Stimulated activated naive CD8-positive, alpha-beta T cell treated with anti-CD3 and anti-CD28 coated beads, Interleukin-15, amount 100 ng/mL, for 72 hours (primary cell): ENCODE data around the gene POFUT2.

Experiments used
- ATAC-seq: fragments of 150-1000 bp; cut with Tn5 transposase; 2 replicates; pipeline ENCODE4 v1.10.0; 2021; ENCODE audit warnings: mild to moderate bottlenecking, moderate library complexity
- DNase-seq, 2 donors: peaks; one replicate each; pipeline ENCODE4 v3.0.0; 2021 to 2022
- H3K27ac Mint-ChIP-seq, 2 donors: one replicate each; pipeline ENCODE4 v1.8.0; 2022; ENCODE audit warnings: mild to moderate bottlenecking in 2 of 2, mixed read lengths in 2 of 2, moderate library complexity in 2 of 2
- H3K27me3 Mint-ChIP-seq: one replicate; pipeline ENCODE4 v1.8.0; 2022; ENCODE audit warnings: mixed read lengths
- H3K4me1 Mint-ChIP-seq: one replicate; pipeline ENCODE4 v1.8.0; 2022; ENCODE audit warnings: mild to moderate bottlenecking, mixed read lengths
- H3K4me3 Mint-ChIP-seq, 2 donors: one replicate each; pipeline ENCODE4 v1.8.0; 2022; ENCODE audit warnings: mild to moderate bottlenecking in 2 of 2, mixed read lengths in 2 of 2, moderate library complexity in 1 of 2
- H3K9me3 Mint-ChIP-seq, 2 donors: one replicate each; pipeline ENCODE4 v1.8.0; 2022; ENCODE audit warnings: mixed read lengths in 2 of 2

Gene POFUT2

GRCh38 chr21:45276596-45276995 is 11.1 kb downstream of the POFUT2 start:
- DNase-seq, result no peak
- Mint-ChIP-seq H3K27me3 (no peaks in the 10 kb centered on the region), H3K4me3 (no peak overlapping the region), H3K9me3 (no peaks in the 10 kb centered on the region), H3K4me1 (no peaks in the 10 kb centered on the region), H3K27ac (no peak overlapping the region)
- ATAC-seq, result no peak

GRCh38 chr21:45270306-45270821 is 17.3 kb downstream of the POFUT2 start:
- no peak overlapping the region for H3K4me3 Mint-ChIP-seq
- ATAC-seq, result no peak
- H3K27me3 Mint-ChIP-seq, result no peaks in the 10 kb centered on the region
- DNase-seq, result no peak
- H3K4me1 Mint-ChIP-seq, result peaks cover 17% of the 10 kb centered on the region
- no peak overlapping the region for H3K27ac Mint-ChIP-seq
- peaks cover 0 to 4% of the 10 kb centered on the region in 2 donors for H3K9me3 Mint-ChIP-seq

GRCh38 chr21:45269861-45270260 is 17.8 kb downstream of the POFUT2 start:
- DNase-seq (no peak), ATAC-seq (no peak)
- Mint-ChIP-seq H3K27me3 (no peaks in the 10 kb centered on the region), H3K9me3 (peaks cover 0 to 4% of the 10 kb centered on the region in 2 donors), H3K4me1 (peaks cover 17% of the 10 kb centered on the region), H3K27ac (no peak overlapping the region), H3K4me3 (no peak overlapping the region)

- peaks cover 17% of the 10 kb centered on the region for H3K4me1 Mint-ChIP-seq
- no peak for ATAC-seq
- no peak overlapping the region for H3K27ac Mint-ChIP-seq
- DNase-seq, result no peak
- H3K9me3 Mint-ChIP-seq, result peaks cover 0 to 4% of the 10 kb centered on the region in 2 donors
- no peak overlapping the region for H3K4me3 Mint-ChIP-seq
- H3K27me3 Mint-ChIP-seq, result no peaks in the 10 kb centered on the region
Observed at GRCh38 chr21:45267390-45267760, 20.3 kb downstream of the POFUT2 start.

GRCh38 chr21:45266518-45267389 is 20.9 kb downstream of the POFUT2 start:
- Mint-ChIP-seq H3K4me3 (peak overlapping the region in 1 of 2 donors; percentile 5), H3K9me3 (peaks cover 0 to 4% of the 10 kb centered on the region in 2 donors), H3K4me1 (peaks cover 17% of the 10 kb centered on the region), H3K27me3 (no peaks in the 10 kb centered on the region), H3K27ac (peak overlapping the region in 1 of 2 donors; percentile 82)
- DNase-seq, result peak in 1 of 2 donors; percentile 53
- ATAC-seq, result peak; percentile 97

- peaks cover 17% of the 10 kb centered on the region for H3K4me1 Mint-ChIP-seq
- peak overlapping the region in 1 of 2 donors; percentile 82 for H3K27ac Mint-ChIP-seq
- ATAC-seq (peak; percentile 34), DNase-seq (no peak)
- H3K27me3 Mint-ChIP-seq, result no peaks in the 10 kb centered on the region
- H3K9me3 Mint-ChIP-seq, result peaks cover 0 to 4% of the 10 kb centered on the region in 2 donors
- peak overlapping the region in 1 of 2 donors; percentile 41 for H3K4me3 Mint-ChIP-seq
Observed at GRCh38 chr21:45265721-45266517, 21.8 kb downstream of the POFUT2 start.

GRCh38 chr21:45264912-45265515 is 22.7 kb downstream of the POFUT2 start:
- DNase-seq, result peak in 1 of 2 donors; percentile 5
- Mint-ChIP-seq H3K27ac (peak overlapping the region in 1 of 2 donors; percentile 19), H3K4me3 (no peak overlapping the region), H3K9me3 (no peaks in the 10 kb centered on the region), H3K27me3 (no peaks in the 10 kb centered on the region), H3K4me1 (peaks cover 17% of the 10 kb centered on the region)
- no peak for ATAC-seq

GRCh38 chr21:45264146-45264911 is 23.4 kb downstream of the POFUT2 start:
- Mint-ChIP-seq H3K4me3 (no peak overlapping the region), H3K4me1 (peaks cover 17% of the 10 kb centered on the region), H3K9me3 (no peaks in the 10 kb centered on the region), H3K27me3 (no peaks in the 10 kb centered on the region), H3K27ac (peak overlapping the region in 1 of 2 donors; percentile 19)
- DNase-seq, result no peak
- ATAC-seq, result no peak

GRCh38 chr21:45263534-45263933 is 24.2 kb downstream of the POFUT2 start:
- Mint-ChIP-seq H3K4me3 (no peak overlapping the region), H3K27me3 (peaks cover 4% of the 10 kb centered on the region), H3K27ac (no peak overlapping the region), H3K4me1 (peaks cover 17% of the 10 kb centered on the region), H3K9me3 (no peaks in the 10 kb centered on the region)
- ATAC-seq (no peak), DNase-seq (peak in 1 of 2 donors; percentile 2)

- no peak overlapping the region for H3K27ac Mint-ChIP-seq
- no peak overlapping the region for H3K4me3 Mint-ChIP-seq
- peaks cover 13% of the 10 kb centered on the region for H3K27me3 Mint-ChIP-seq
- peaks cover 17% of the 10 kb centered on the region for H3K4me1 Mint-ChIP-seq
- ATAC-seq (no peak), DNase-seq (peak in 1 of 2 donors; percentile 2)
- H3K9me3 Mint-ChIP-seq, result no peaks in the 10 kb centered on the region
Observed at GRCh38 chr21:45262616-45263015, 25.1 kb downstream of the POFUT2 start.

- no peak overlapping the region for H3K4me3 Mint-ChIP-seq
- no peak overlapping the region for H3K27ac Mint-ChIP-seq
- no peaks in the 10 kb centered on the region for H3K9me3 Mint-ChIP-seq
- ATAC-seq (no peak), DNase-seq (no peak)
- H3K4me1 Mint-ChIP-seq, result peaks cover 21% of the 10 kb centered on the region
- H3K27me3 Mint-ChIP-seq, result peaks cover 18% of the 10 kb centered on the region
Observed at GRCh38 chr21:45262041-45262581, 25.6 kb downstream of the POFUT2 start.

GRCh38 chr21:45261093-45261492 is 26.6 kb downstream of the POFUT2 start:
- DNase-seq (peak in 1 of 2 donors; percentile 4), ATAC-seq (no peak)
- Mint-ChIP-seq H3K27ac (no peak overlapping the region), H3K27me3 (peaks cover 26% of the 10 kb centered on the region), H3K4me1 (peaks cover 21% of the 10 kb centered on the region), H3K9me3 (no peaks in the 10 kb centered on the region), H3K4me3 (no peak overlapping the region)

- no peak for ATAC-seq
- Mint-ChIP-seq H3K27me3 (peaks cover 34% of the 10 kb centered on the region), H3K27ac (no peak overlapping the region)
Observed at GRCh38 chr21:45260191-45260825, 27.4 kb downstream of the POFUT2 start.

GRCh38 chr21:45259206-45259840 is 28.4 kb downstream of the POFUT2 start:
- Mint-ChIP-seq H3K27me3 (peaks cover 44% of the 10 kb centered on the region), H3K9me3 (no peaks in the 10 kb centered on the region), H3K27ac (no peak overlapping the region), H3K4me1 (peaks cover 33% of the 10 kb centered on the region), H3K4me3 (no peak overlapping the region)
- DNase-seq, result no peak
- ATAC-seq, result no peak

More at GRCh38 chr21:45260191-45260825, 27.4 kb downstream of the POFUT2 start:
- Mint-ChIP-seq H3K4me3 (no peak overlapping the region), H3K9me3 (no peaks in the 10 kb centered on the region), H3K4me1 (peaks cover 23% of the 10 kb centered on the region)
- no peak for DNase-seq
